HepG2 (cell line): ENCODE data around the gene AWAT2.

Source experiments
- MAX ChIP-seq: IDR thresholded peaks from 2 replicates; pipeline ENCODE4 v1.6.1; 2012; ENCODE audit warnings: inconsistent platforms
- ZNF768 ChIP-seq: sonication (generic); formaldehyde crosslinking; IDR thresholded peaks from 2 replicates; pipeline ENCODE4 v1.4.0; 2020; ENCODE audit warnings: missing genetic modification reagents

GRCh38 chrX:70049925-70050324, at the start of gene AWAT2:
- TF ChIP-seq ZNF768 (CRISPR knock-in tag) (no peak), MAX (no peak)
